GM18511 (cell line): ENCODE data around the gene ABCG5.

Source experiments
- ATAC-seq: cut with Tn5 transposase; IDR thresholded peaks from one replicate; pipeline ENCODE4 v1.9.1; 2021; ENCODE audit warnings: mild to moderate bottlenecking, moderate library complexity; ENCODE audit not compliant: unreplicated experiment

The ABCG5 gene

DNA sequence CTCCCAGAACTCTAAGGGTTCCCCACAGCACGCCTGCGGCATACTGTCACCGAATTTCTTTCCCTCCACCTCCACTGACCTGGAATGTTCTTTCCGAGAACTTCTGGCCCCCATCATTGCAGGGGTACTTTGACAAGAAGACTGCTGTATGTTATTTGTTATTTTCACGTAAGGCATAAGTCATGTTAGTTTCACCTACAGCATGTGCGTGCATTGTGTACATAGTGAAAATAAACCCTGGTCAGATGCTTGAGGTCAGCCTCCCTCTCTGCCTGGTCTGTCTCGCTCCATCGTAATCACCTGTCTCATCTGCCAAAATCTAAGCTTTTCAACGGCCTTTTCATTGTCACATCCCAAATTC, 4.2 kb upstream of the ABCG5 start:
- no peak for ATAC-seq

DNA sequence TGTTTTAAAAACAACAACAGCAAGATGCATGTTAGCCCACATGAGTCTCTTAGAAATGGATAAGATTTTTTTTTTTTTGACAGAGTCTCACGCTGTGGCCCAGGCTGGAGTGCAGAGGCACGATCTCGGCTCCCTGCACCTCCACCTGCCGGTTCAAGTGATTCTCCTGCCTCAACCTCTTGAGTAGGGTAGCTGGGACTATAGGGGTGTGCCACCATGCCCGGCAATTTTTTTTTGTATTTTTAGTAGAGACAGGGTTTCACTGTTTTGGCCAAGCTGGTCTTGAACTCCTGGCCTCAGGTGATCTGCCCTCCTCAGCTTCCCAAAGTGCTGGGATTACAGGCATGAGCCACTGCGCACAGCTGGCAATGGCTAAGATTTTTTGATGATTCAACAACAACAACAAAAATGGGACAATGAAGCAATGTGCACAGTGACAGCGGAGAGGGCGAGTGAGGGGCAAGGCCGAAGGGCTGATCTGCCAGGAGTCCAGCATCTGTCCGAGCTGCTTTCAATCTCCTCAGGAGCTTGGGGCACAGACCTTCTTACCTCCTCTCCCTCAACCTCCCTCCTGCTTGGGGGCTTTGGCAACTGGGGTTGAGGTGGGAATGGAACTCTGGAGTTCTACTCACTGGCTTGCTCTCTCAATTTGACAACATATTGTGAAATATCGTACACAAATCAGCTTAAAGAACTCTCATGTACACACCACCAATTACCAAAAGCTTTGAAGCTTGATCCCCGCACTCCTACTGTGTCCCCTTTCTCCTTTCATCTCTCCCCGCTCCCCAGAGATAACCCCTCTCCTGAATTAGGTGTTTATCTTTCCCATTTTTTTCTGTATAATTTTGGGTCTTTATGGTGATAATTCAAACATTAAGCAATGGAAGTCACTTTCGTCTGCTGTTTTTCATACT, 3.6 kb upstream of the ABCG5 start:
- ATAC-seq = no peak

DNA sequence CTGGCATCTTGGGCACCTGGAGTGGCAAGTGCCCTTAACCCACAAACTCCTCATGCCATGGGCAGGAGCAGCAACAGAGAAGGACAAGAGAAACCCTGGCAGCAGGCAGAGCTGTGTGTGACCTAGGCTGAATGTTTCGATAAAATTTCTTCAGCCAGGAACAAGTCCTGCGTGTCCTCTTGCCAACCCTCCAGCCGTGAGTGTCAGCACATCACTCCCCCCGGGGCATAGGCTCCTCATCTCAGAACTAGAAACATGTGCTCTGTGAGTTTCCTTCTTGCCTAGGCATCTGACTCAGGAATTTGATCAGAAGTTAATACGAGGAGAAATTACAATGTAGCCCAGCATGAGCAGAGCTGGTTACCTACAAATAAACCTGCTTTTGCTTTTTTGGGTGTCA, 2.3 kb upstream of the ABCG5 start:
- ATAC-seq = no peak

DNA sequence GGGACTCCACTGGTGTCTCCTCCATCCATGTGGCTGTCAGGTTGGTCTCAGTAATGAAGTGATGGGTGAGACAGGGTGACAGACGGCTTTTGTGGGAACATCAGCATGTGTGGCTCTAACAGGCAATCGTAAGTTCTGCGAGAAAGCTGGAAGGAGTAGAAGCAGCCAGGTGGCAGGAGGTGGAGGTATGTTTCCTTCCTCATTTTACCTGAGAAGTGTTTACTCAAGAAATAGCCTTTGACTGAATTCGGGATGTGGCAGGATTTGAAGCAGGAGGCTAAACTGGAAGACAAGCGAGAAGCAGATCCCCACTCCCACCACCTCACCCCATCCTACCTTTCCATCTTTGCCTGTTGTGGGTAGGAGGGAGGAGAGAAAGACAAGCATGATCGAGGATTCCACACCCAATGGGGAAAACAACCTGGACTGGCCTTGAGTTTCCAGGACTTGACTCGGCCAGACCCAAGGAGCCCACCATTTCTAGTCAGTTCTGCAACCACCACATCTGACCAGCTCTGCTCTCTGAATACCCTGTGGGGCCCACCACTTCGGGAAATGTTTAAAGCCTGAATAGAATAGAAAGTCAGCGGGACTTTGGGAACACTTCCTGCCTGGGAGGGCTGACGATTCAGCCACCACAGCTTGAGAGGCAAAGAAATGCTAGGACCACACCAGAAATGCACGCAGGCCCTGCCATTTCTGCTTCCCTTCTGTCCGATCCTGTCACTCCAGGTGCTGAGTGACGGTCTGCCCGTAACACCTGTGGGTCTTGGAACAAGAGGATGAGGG, 1.3 kb upstream of the ABCG5 start:
- ATAC-seq = no peak

DNA sequence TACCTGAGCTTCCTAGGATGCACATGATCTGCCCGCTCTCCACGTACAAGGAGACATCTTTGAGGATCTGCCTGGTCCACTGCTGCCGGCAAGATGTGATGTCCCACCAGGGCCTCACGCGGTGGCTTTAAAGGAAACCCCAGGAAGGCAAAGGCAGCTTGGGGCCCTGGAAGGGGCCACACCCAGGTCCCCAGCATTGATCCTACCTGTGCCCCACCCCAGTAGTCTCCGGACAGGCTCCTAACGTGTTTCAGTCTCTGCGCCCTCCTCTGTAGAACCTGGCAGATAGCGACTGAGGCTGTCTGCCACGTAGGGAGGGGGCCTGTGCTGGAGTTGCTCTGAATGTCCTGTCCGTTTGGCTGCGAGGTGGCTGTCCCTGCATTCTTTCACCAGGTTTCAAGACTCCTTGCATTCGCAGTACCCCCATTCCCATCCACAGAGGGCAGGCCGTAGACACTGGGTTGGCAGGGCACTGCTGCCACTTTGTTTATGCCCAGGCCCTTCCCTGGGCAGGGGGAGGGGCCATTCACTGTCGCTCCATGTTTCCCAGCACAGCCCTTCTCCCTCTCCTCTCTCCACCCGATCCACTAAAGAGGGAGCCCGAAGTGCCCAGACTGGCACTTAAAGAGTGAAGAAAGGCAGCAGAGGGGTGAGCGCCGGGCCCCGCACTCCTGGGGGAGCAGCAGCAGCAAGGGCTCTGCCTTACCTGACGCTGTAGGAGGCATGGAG, 644 bp downstream of the ABCG5 start:
- no peak for ATAC-seq

DNA sequence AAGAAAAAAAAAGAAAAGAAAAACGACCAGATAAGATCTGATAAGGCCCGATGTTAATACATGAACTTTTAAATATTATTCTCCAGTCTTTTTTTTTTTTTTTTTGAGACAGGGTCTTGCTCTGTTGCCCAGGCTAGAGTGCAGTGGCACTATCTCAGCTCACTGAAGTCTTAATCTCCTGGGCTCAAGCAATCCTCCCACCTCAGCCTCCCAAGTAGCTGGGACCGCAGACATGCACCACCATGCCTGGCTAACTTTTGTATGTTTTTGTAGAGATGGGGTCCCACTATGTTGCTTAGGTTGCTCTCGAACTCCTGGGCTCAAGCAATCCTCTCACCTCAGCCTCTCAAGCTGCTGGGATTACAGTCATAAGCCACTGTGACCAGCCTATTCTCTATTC, 1.6 kb downstream of the ABCG5 start:
- no peak for ATAC-seq

DNA sequence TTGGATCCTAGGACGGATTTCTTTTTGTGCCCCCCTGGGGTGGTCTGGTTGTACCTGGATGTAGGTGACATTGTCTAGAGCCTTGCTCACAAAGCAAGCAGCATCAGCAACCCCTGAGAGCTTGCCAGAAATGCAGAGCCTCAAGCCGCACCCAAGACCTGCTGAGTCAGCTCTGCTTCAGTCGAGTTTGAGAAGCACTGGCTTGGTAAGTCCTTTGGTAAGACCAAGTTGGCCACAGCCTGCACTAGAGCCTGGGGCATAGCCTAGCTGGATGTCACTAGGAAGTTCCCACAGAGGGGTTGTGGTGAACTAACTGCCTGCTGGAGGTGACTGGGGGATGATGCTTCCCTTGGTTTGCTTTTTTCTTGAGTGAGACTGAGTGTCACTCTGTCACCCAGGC, 6.2 kb downstream of the ABCG5 start:
- no peak for ATAC-seq

DNA sequence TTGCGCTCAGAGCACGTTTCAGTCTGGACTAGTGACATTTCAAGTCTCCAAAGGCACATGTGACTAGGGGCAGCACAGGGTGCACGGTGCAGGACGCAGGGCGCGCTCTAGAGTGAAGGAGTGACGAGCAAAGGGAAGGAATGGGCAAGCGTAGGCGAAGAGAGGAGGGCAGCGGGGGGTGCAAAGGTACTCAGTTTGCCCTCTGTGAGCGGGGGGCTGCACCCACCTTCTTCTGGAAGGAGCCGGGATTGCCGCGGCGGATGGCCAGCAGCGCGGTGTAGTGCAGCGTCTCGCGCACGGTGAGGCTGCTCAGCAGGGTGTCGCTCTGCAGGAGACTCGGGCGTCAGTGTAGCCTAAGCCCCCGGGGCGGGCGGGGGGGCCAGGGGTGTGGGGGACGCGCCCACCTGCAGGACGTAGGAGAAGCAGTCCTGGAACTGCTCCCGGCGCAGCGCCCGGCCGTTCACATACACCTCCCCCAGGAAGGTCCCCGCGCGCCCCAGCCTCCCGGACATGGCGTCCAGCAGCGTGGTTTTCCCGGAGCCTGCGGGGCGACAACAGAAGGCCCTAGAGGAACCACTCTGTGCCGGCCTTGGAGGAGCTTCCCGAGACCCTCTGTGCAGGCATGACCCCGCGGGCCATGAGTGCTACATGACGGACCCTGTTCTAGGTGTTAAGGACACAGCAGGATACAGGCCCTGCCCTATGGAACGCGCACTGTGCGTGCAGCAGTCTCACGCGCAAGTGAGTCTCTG, 6.9 kb downstream of the ABCG5 start:
- no peak for ATAC-seq

DNA sequence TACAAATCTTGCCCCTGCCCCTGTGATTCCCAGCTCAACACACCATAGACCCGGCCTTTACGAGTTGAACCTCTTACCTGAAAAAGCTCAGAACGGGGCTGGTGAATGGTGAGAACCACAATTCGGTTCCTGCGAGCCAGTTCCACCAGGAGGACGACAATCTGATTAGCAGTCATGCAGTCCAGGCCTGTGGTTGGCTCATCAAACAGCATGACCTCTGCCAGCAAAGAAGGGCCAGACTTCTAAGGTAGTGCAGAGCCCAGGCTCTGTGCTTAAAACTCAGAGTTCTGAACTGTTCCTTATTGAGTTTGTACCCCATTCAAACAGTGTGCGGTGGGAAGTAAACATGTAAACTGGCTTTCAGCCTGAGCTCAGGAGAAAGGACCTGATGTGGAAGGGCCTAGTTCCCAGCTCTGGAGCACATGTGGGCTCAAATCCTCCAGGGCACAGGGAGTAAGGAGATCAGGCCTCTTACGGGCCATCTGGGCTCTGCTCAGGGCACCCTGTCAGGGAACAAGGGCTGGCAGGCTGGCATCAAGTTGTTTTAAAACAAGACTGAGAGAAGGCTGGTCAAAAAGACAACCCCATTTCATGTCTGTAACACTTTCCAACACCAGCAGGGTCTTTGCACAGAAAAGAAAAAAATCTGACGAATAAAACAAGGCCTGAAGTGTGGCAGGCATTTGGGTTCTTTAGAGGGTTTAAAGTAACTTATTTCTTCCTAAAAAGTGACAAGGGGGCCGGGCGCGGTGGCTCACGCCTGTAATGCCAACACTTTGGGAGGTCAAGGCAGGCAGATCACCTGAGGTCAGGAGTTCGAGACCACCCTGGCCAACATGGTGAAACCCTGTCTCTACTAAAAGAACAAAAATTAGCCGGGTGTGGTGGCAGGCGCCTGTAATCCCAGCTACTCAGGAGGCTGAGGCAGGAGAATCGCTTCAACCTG, 12.1 kb downstream of the ABCG5 start:
- ATAC-seq = no peak

DNA sequence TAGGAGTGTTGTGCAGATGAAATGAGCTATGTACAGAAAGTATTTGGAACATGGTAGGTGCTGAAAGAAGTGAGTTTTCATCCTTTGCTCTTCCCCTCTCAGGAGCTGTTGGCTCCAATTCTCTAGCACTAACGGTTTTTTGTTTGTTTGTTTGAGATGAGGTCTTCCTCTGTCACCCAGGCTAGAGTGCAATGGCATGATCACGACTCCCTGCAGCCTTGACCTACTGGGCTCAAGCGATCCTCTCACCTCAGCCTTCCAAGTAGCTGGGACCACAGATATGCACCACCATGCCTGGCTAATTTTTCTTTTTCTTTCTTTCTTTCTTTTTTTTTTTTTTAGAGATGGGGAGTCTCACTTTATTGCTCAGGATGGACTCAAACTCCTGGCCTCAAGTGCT, 12.8 kb downstream of the ABCG5 start:
- ATAC-seq = no peak

DNA sequence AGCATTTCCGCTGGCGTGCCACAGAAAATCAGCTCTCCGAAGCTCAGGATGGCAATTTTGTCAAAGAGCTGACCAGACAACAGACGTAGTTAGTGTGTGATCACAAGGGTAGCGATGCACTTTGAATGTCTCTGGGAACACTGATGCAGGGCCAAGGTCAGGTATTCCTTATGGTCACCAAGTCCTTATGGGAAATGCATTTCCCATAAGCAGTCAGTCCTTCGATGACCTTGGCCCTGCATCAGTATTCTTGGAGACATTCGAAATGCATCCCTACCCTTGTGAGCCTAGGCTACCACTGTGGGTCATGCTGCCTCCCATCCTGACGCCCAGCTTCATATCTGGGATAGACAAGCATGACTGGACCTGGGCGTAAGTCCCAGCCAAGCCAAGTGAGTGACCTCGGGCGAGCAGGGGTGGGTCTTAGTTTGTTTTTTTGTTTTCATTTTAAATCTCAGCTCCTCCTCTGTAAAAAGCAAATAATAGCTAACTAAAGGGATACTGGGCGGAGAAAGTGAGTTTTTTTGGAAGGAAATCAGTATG, 13.6 kb downstream of the ABCG5 start:
- ATAC-seq = no peak

DNA sequence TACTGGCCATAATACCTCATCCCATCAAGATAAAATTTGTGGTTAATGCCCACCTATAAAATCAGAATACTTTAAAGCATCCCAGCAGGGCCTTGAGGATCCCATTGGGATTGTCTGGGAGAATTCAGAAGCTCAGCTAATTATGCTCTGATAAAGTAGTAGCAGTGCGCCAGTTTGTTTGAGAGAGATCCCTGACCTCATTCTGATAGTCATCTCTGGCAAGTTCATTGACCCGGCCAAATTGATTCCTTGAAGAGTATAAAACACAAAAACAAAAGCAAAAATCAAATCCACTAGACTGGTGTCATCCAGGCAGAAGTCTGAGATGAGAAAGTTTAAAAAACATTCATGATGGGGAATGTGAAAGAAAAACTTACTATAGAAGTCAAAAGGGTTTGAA, 14.1 kb downstream of the ABCG5 start:
- no peak for ATAC-seq

DNA sequence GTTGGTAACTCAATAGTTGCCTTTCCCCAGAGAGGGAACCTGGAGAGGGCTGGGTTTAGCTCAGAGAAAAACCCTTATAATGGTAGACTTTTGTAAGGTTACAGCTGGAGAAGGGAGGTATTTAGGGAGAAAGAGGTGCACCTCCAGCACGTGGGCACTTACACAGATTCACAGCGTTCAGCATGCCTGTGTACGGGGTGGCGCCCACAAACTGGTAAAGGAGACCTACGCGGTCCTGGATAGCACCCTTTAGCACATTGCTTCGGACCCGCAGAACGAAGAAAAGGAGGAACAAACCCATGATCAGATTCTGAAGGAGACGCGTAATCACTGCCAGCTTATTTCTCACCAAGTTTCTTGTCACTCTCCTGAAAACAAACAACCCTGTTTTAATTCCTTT, 14.9 kb downstream of the ABCG5 start:
- no peak for ATAC-seq

DNA sequence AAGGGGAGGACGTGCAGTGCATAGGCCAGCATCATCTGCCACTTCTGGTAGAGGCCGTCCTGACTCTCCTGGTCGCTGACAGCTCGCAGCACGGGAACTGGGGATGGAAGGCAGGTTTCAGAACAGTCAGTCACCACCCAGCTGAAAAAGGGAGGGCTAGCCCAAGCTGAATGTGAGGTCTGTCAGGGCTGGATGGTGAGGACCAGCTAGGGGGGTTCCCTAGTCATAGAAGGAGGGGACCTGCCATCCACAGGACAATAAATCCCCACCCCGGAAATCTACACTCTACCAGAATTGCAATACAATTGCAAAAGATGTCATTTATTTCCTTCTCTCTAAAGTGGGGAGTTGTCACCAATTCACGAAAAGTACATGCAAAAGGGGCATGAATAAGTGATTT, 15.8 kb downstream of the ABCG5 start:
- ATAC-seq = no peak

DNA sequence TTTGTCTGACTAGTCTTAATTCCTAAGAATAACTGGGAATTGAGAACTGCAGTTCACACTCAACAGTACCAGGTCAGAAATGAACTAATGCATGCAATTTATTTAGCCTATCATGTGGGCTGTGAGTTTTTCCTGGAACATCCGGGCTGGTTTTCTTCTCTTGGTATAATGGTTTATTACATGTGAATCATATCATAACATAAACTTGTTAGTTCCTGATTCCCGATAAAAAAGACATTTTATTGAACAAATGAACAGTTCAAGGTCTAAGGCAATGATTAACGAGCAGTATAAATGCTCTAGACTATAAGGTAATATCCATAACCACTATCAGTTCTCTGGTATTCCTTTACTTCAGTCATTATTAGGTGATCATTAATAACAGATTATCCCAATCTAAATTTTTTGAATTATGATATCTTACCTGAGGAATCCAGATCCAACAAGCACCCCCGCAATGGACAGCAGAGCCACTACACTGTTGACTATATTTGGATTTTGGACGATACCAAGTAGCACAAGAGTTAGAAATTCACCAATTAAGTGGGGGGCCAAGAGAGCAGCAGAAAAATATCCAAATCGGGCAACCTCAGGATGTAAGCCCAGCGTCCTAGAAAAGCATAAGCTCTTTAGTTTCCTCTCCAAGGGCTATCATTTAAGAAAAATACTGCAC, 19.0 kb downstream of the ABCG5 start:
- no peak for ATAC-seq

DNA sequence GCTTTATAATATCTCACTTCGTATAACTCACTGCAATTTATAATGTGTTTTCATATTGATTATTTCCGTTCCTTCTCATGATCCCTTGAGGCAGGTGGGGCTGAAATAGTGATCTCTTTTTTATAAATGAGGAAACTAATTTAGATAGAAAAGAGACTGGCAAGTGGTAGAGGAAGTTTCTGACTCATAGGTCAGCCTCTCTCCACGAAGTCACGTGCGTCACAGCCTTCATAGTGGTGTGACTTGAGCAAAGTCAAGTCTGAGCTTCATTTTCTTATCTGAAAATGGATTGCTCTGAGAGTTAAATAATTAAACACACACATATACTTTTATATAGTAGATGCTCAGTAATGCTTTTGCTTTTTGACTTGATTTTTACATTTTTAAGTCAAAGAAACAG, 19.9 kb downstream of the ABCG5 start:
- no peak for ATAC-seq

DNA sequence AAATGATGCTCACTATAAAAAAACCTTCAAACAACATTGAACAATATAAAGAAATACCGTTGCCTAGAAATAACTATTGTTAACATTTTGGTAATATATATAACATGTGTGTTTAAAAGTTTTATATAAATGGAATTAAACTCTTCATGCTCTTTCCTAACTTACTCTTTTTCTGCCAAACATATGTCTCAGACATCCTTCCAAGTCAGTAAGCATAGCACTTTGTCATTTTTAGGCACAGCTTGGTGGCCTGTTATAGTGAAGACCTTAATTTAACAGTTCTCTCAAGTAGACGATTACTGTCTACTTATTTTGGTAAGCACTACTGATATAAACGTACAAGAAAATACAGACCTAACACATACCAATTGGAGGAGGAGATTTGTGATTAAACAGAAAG, 23.9 kb downstream of the ABCG5 start:
- ATAC-seq = no peak

DNA sequence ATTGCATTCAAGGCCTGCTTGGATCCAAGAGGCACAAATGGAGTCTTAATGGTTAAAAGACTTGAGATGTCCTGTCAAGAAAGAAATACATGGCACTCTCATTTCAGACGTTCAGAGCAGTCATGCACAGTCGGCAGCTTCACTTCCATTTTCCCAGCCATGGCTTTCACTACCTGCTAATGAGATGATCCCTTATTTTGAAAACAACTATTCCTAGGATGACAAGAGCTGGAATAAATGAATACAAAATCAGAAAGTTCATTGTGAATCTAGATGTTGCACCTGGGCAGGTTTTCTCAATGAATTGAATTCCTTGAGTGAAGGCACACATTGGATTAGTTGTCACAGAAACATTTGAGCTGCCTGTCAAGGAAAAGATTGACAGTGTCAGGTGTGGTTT, 25.7 kb downstream of the ABCG5 start:
- no peak for ATAC-seq

DNA sequence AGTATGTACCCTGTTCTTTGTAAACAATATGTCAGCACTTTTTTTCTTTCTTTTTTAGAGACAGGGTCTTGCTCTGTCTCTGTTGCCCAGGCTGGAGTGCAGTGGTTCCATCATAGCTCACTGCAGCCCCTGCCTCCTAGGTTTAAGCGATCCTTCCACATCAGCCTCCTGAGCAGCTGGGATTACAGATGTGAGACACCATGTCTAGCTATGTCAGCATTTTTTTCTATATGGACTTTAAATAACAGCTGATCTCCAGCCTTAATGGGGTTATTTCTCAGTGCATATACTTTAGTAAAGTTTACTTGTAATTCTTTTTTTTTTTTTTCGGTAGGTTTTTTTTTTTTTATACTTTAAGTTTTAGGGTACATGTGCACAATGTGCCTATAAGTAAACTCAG, 26.6 kb downstream of the ABCG5 start:
- no peak for ATAC-seq
